ENCODE measurements around the gene OR2T35.

DNA sequence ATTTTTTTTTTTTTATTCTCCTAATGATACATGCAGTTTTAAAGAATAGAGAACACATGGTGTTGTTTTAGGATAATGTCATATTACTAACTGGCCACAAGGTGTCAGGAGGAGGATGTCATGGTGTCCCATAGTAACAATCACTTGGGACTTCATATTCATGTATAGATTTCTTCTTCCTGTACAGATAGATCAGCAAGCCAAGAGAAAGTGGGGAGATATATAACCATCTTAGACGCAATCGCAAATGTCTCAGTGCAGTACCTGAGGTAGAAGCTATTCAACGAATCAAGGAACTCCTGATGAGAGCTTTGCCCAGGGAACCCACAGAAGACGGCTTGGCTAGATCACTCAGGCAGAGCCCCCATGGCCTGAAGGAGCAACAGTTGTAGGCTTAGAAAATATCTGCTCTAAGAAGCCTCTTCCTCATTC, 22.5 kb downstream of the OR2T35 start:
- TF ChIP-seq, protein P1, sequence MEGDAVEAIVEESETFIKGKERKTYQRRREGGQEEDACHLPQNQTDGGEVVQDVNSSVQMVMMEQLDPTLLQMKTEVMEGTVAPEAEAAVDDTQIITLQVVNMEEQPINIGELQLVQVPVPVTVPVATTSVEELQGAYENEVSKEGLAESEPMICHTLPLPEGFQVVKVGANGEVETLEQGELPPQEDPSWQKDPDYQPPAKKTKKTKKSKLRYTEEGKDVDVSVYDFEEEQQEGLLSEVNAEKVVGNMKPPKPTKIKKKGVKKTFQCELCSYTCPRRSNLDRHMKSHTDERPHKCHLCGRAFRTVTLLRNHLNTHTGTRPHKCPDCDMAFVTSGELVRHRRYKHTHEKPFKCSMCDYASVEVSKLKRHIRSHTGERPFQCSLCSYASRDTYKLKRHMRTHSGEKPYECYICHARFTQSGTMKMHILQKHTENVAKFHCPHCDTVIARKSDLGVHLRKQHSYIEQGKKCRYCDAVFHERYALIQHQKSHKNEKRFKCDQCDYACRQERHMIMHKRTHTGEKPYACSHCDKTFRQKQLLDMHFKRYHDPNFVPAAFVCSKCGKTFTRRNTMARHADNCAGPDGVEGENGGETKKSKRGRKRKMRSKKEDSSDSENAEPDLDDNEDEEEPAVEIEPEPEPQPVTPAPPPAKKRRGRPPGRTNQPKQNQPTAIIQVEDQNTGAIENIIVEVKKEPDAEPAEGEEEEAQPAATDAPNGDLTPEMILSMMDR (IDR thresholded peaks at IDR 0.05): peak in 3 of 6 experiments; percentile 35 to 54 (median 43)
- no peak for TF ChIP-seq POLR2A (IDR thresholded peaks at IDR 0.05)
